Right lobe of liver (tissue), 4 donors: ENCODE measurements around the gene DPP6.

ENCODE experiments used
- CTCF ChIP-seq, 4 donors: fragments of 200-600 bp in 3 of 4; fragments of 450-650 bp in 1 of 4; IDR thresholded peaks; one replicate each; pipeline versions ENCODE4 v1.5.1 to v1.8.0; 2016 to 2022; ENCODE audit warnings: antibody characterized with exemption in 4 of 4, mild to moderate bottlenecking in 2 of 4
- POLR2A ChIP-seq: fragments of 450-650 bp; IDR thresholded peaks from one replicate; pipeline ENCODE4 v1.6.1; 2017; ENCODE audit warnings: antibody characterized with exemption, mild to moderate bottlenecking
- donor health status: DM: no; HTN: no; CAD: no.
- donor health status: DM: no; HTN: no; CAD: no.
- donor health status: DM: no; HTN: yes; CAD: no.

GRCh38 chr7:154912871-154913637 lies 860.9 kb downstream of the DPP6 start:
- TF ChIP-seq CTCF (IDR thresholded peaks at IDR 0.05) (no peak), POLR2A (no peak)
